ENCODE measurements around the gene RGS9BP. TPM values are rescaled to one million over a fixed set of nuclear protein-coding genes. Genes with fewer than 3 reads are reported as not detected.
A peak's percentile ranks its signal among the peaks of the same experiment; 100 is the strongest.

The RGS9BP gene
- total RNA-seq (2021) (0.85 and 1.1 TPM in 2 replicates), Bru-seq, nascent RNA (percentile 25 among the genes with signal in this experiment), BruChase-seq, experiment 1, labeled RNA remaining after a 2-hour chase (percentile 43 among the genes with signal in this experiment), BruChase-seq, experiment 2, labeled RNA remaining after a 6-hour chase (percentile 31 among the genes with signal in this experiment)
- long read RNA-seq = 0 reads

- ChIA-PET POLR2A (ENCODE audit: unreplicated experiment) (interaction anchor here (0.6 to 0.7 kb wide), 2 partner anchors 16 to 111 kb away, joined by 6 read pairs; partner anchors contain the start of gene NUDT19), CTCF (no interaction called here)
- TSS peak; percentile 44 for BruUV-seq (replicated peaks)
- peak within 1 kb of the TSS; percentile 89 for H3K4me3 ChIP-seq
- H4K20me1 ChIP-seq (ENCODE audit: insufficient read depth) = peaks cover 36% of the 10 kb centered on the region
- H3K27me3 ChIP-seq (ENCODE audit: insufficient read depth, low read depth) = no peaks in the 10 kb centered on the region
- DNase-seq = peak; percentile 51 to 83
- peak within 1 kb of the TSS; percentile 45; the same call in 1 of the 2 replicates for H3K27ac ChIP-seq
- no peaks in the 10 kb centered on the region for H3K9me2 ChIP-seq (ENCODE audit: insufficient read depth)
- no peaks in the 10 kb centered on the region for H3K36me3 ChIP-seq (ENCODE audit: low read depth)
- H2AFZ ChIP-seq = peak within 1 kb of the TSS; percentile 95
- H3K79me2 ChIP-seq (ENCODE audit: low read depth) = peaks cover 39% of the 10 kb centered on the region
- no peak for TF ChIP-seq CTCF (conservative IDR thresholded peaks at IDR 0.05)
- no peak for TF ChIP-seq EZH2 (IDR thresholded peaks at IDR 0.05; ENCODE audit: low read depth)
- intact Hi-C loops (cut with micrococcal nuclease; ENCODE audit: unreplicated experiment) = loop anchor here (1.0 kb wide), 1 partner anchor 17 kb away; no protein-coding TSS in a partner anchor
- H3K4me1 ChIP-seq (replicated peaks; ENCODE audit: insufficient read depth) = peaks cover 10% of the 10 kb centered on the region; the same call in 1 of the 2 replicates
- peak within 1 kb of the TSS; percentile 100 for H3K4me2 ChIP-seq
- H3F3A ChIP-seq (ENCODE audit: insufficient read depth, low read depth) = peaks cover 4% of the 10 kb centered on the region; the same call in 1 of the 2 replicates
- H3K9me3 ChIP-seq (ENCODE audit: insufficient read depth, low read depth) = no peaks in the 10 kb centered on the region
These were observed at the start of gene RGS9BP for GRCh38 chr19:32675720-32676185. TSS of gene RGS9BP (plus strand) at chr19:32675848. CDS start at chr19:32676264, 416 bp downstream.

GRCh38 chr19:32626969-32627368 lies 48.7 kb upstream of the RGS9BP start:
- H2AFZ ChIP-seq = no peak overlapping the region
- TF ChIP-seq EZH2 (IDR thresholded peaks at IDR 0.05; ENCODE audit: low read depth) (no peak), CTCF (conservative IDR thresholded peaks at IDR 0.05) (no peak)
- H3K4me2 ChIP-seq = no peak overlapping the region
- intact Hi-C loops (cut with micrococcal nuclease; ENCODE audit: unreplicated experiment) = no loop called here
- H3K9me2 ChIP-seq (ENCODE audit: insufficient read depth) = no peaks in the 10 kb centered on the region
- no peak for DNase-seq
- no peaks in the 10 kb centered on the region for H3K27me3 ChIP-seq (ENCODE audit: insufficient read depth, low read depth)
- ChIA-PET POLR2A (ENCODE audit: unreplicated experiment) (no interaction called here), CTCF (no interaction called here)
- no peaks in the 10 kb centered on the region for H3K9me3 ChIP-seq (ENCODE audit: insufficient read depth, low read depth)
- no peak overlapping the region for H3K4me3 ChIP-seq
- no peaks in the 10 kb centered on the region for H3K4me1 ChIP-seq (replicated peaks; ENCODE audit: insufficient read depth)
- no peaks in the 10 kb centered on the region for H3K36me3 ChIP-seq (ENCODE audit: low read depth)
- no peaks in the 10 kb centered on the region for H3K79me2 ChIP-seq (ENCODE audit: low read depth)
- BruUV-seq (replicated peaks) = no TSS peak
- no peaks in the 10 kb centered on the region for H3F3A ChIP-seq (ENCODE audit: insufficient read depth, low read depth)
- H4K20me1 ChIP-seq (ENCODE audit: insufficient read depth) = no peaks in the 10 kb centered on the region
- no peak overlapping the region for H3K27ac ChIP-seq

GRCh38 chr19:32627714-32628270 lies 47.9 kb upstream of the RGS9BP start:
- H3K4me2 ChIP-seq = no peak overlapping the region
- H3K27me3 ChIP-seq (ENCODE audit: insufficient read depth, low read depth) = no peaks in the 10 kb centered on the region
- H3K36me3 ChIP-seq (ENCODE audit: low read depth) = no peaks in the 10 kb centered on the region
- H3K4me3 ChIP-seq = no peak overlapping the region
- no peak for DNase-seq
- intact Hi-C loops (cut with micrococcal nuclease; ENCODE audit: unreplicated experiment) = no loop called here
- H3K9me2 ChIP-seq (ENCODE audit: insufficient read depth) = no peaks in the 10 kb centered on the region
- no peaks in the 10 kb centered on the region for H3K79me2 ChIP-seq (ENCODE audit: low read depth)
- no peaks in the 10 kb centered on the region for H4K20me1 ChIP-seq (ENCODE audit: insufficient read depth)
- H3K27ac ChIP-seq = no peak overlapping the region
- ChIA-PET CTCF (no interaction called here), POLR2A (ENCODE audit: unreplicated experiment) (no interaction called here)
- no peaks in the 10 kb centered on the region for H3K9me3 ChIP-seq (ENCODE audit: insufficient read depth, low read depth)
- no peak for TF ChIP-seq EZH2 (IDR thresholded peaks at IDR 0.05; ENCODE audit: low read depth)
- TF ChIP-seq CTCF (conservative IDR thresholded peaks at IDR 0.05) = no peak
- H3K4me1 ChIP-seq (replicated peaks; ENCODE audit: insufficient read depth) = no peaks in the 10 kb centered on the region
- BruUV-seq (replicated peaks) = no TSS peak
- H3F3A ChIP-seq (ENCODE audit: insufficient read depth, low read depth) = no peaks in the 10 kb centered on the region
- no peak overlapping the region for H2AFZ ChIP-seq
